WTC11 (cell line): ENCODE results near the gene MX2. TPM values are rescaled to one million over a fixed set of nuclear protein-coding genes. Genes with fewer than 3 reads are reported as not detected.

Source experiments
- ATAC-seq: fragments of 200-7000 bp; cut with Tn5 transposase; 2 replicates; pipeline ENCODE4 v1.10.0; 2021; ENCODE audit warnings: mild to moderate bottlenecking, moderate library complexity
- CTCF ChIA-PET: fragments of 300-600 bp; sonication (Branson Sonifier 250); formaldehyde crosslinking; loops from one replicate; lab custom pipeline; 2021; ENCODE audit warnings: antibody characterized with exemption; lab: Charles Lee
- POLR2A ChIA-PET: fragments of 350-600 bp; sonication (Branson Sonifier 250); formaldehyde crosslinking; loops from one replicate; lab custom pipeline; 2021; ENCODE audit warnings: antibody characterized with exemption; lab: Charles Lee
- DNase-seq: peaks from one replicate; pipeline ENCODE4 v3.0.0; 2021; ENCODE audit warnings: low spot score
- H3K27ac Mint-ChIP-seq: 2 replicates; pipeline ENCODE4 v1.8.0; 2021; ENCODE audit warnings: mixed read lengths
- H3K27me3 Mint-ChIP-seq: 2 replicates; pipeline ENCODE4 v1.8.0; 2021; ENCODE audit warnings: low read depth, mild to moderate bottlenecking, moderate library complexity, mixed read lengths
- H3K36me3 Mint-ChIP-seq: 2 replicates; pipeline ENCODE4 v1.8.0; 2021; ENCODE audit warnings: mixed read lengths
- H3K4me1 Mint-ChIP-seq: 2 replicates; pipeline ENCODE4 v1.8.0; 2022; ENCODE audit warnings: mixed read lengths
- H3K4me3 Mint-ChIP-seq: 2 replicates; pipeline ENCODE4 v1.8.0; 2021; ENCODE audit warnings: mild to moderate bottlenecking, moderate library complexity, mixed read lengths
- H3K9me3 Mint-ChIP-seq: 2 replicates; pipeline ENCODE4 v1.8.0; 2021; ENCODE audit warnings: mixed read lengths
- ARID4B ChIP-seq: sonication (generic); formaldehyde crosslinking; IDR thresholded peaks from 2 replicates; pipeline ENCODE4 v1.8.0; 2023; ENCODE audit warnings: missing genetic modification reagents, mild to moderate bottlenecking, borderline replicate concordance
- ERG ChIP-seq: fragments of 250-450 bp; sonication (Bioruptor Pico); IDR thresholded peaks from 2 replicates; pipeline ENCODE4 v1.8.0; 2021; ENCODE audit warnings: mild to moderate bottlenecking
- ETV6 ChIP-seq: sonication (generic); formaldehyde crosslinking; IDR thresholded peaks from 2 replicates; pipeline ENCODE4 v1.8.1; 2022; ENCODE audit warnings: mild to moderate bottlenecking, missing genetic modification reagents
- GRHL2 ChIP-seq: fragments of 250-450 bp; sonication (Bioruptor Pico); IDR thresholded peaks from 2 replicates; pipeline ENCODE4 v1.8.0; 2022; ENCODE audit warnings: mild to moderate bottlenecking, moderate library complexity; ENCODE audit not compliant: insufficient replicate concordance, severe bottlenecking
- GTF2I ChIP-seq: fragments of 250-450 bp; sonication (Bioruptor Pico); conservative IDR thresholded peaks from 2 replicates; pipeline ENCODE4 v1.4.0; 2021; ENCODE audit warnings: mild to moderate bottlenecking
- IRF1 ChIP-seq: sonication (generic); formaldehyde crosslinking; IDR thresholded peaks from 2 replicates; pipeline ENCODE4 v1.8.0; 2023; ENCODE audit warnings: missing genetic modification reagents
- JAZF1 ChIP-seq: fragments of 250-450 bp; sonication (Bioruptor Pico); IDR thresholded peaks from 2 replicates; pipeline ENCODE4 v1.9.0; 2021; ENCODE audit warnings: moderate library complexity, mild to moderate bottlenecking, inconsistent platforms
- JUN ChIP-seq: sonication (generic); formaldehyde crosslinking; IDR thresholded peaks from 2 replicates; pipeline ENCODE4 v1.8.0; 2023; ENCODE audit warnings: mild to moderate bottlenecking, missing genetic modification reagents
- NFATC4 ChIP-seq: fragments of 250-450 bp; sonication (Bioruptor Pico); IDR thresholded peaks from 2 replicates; pipeline ENCODE4 v1.9.0; 2021; ENCODE audit warnings: mild to moderate bottlenecking
- USF2 ChIP-seq: sonication (generic); formaldehyde crosslinking; IDR thresholded peaks from 2 replicates; pipeline ENCODE4 v1.8.1; 2023; ENCODE audit warnings: mild to moderate bottlenecking, missing genetic modification reagents, moderate library complexity
- ZNF121 ChIP-seq: sonication (generic); formaldehyde crosslinking; IDR thresholded peaks from 2 replicates; pipeline ENCODE4 v1.8.0; 2023; ENCODE audit warnings: missing genetic modification reagents
- ZNF281 ChIP-seq: sonication (generic); formaldehyde crosslinking; IDR thresholded peaks from 2 replicates; pipeline ENCODE4 v1.8.0; 2023; ENCODE audit warnings: mild to moderate bottlenecking, missing genetic modification reagents
- ZNF532 ChIP-seq: fragments of 250-450 bp; sonication (Bioruptor Pico); IDR thresholded peaks from 2 replicates; pipeline ENCODE4 v1.9.0; 2021; ENCODE audit warnings: mild to moderate bottlenecking, borderline replicate concordance
- ZNF671 ChIP-seq: fragments of 250-450 bp; sonication (Bioruptor Pico); IDR thresholded peaks from 2 replicates; pipeline ENCODE4 v1.8.0; 2021; ENCODE audit warnings: mild to moderate bottlenecking
- total RNA-seq: library from RNA; stranded (reverse); gene quantifications from 3 replicates; pipeline ENCODE4 v1.2.3, GENCODE V29; 2021

MX2 gene
- total RNA-seq, 1 experiment from 2014 or later = 2.6 TPM

GRCh38 chr21:41403966-41404365, 42.1 kb downstream of the MX2 start:
- H3K9me3 Mint-ChIP-seq = no peaks in the 10 kb centered on the region
- ChIA-PET CTCF (interaction anchor here (1.0 kb wide), 1 partner anchor 121 kb away, joined by 3 read pairs; no protein-coding TSS in a partner anchor), POLR2A (no interaction called here)
- H3K4me1 Mint-ChIP-seq = no peaks in the 10 kb centered on the region
- H3K4me3 Mint-ChIP-seq = no peak overlapping the region
- ATAC-seq (no peak), DNase-seq (no peak)
- H3K27ac Mint-ChIP-seq = no peak overlapping the region
- H3K27me3 Mint-ChIP-seq = no peaks in the 10 kb centered on the region
- no peak for TF ChIP-seq NFATC4 (CRISPR knock-in tag)
- TF ChIP-seq ETV6 (CRISPR knock-in tag) = no peak
- no peak for TF ChIP-seq JUN (CRISPR knock-in tag)
- TF ChIP-seq ZNF532 (CRISPR knock-in tag) = no peak
- no peak for TF ChIP-seq ZNF121 (CRISPR knock-in tag)
- no peak for TF ChIP-seq ZNF671 (CRISPR knock-in tag)
- no peak for TF ChIP-seq ARID4B (CRISPR knock-in tag)
- no peak for TF ChIP-seq USF2 (CRISPR knock-in tag)
- TF ChIP-seq IRF1 (CRISPR knock-in tag) = no peak
- TF ChIP-seq GTF2I (CRISPR knock-in tag) = no peak
- no peak for TF ChIP-seq ZNF281
- no peak for TF ChIP-seq JAZF1 (CRISPR knock-in tag)
- TF ChIP-seq GRHL2 = no peak
- TF ChIP-seq ERG (CRISPR knock-in tag) = no peak
- H3K36me3 Mint-ChIP-seq = no peaks in the 10 kb centered on the region
